NB4 (cell line): ENCODE results near the gene NIPBL.

Experiments
- CTCF ChIP-seq: IDR thresholded peaks from one replicate; pipeline ENCODE4 v1.5.1; 2012; ENCODE audit warnings: low read depth, low read length
- TF ChIP-seq, protein P1 (sequence below): IDR thresholded peaks from 2 replicates; pipeline ENCODE4 v1.6.1; 2011; ENCODE audit warnings: low read depth, low read length

- no peak for TF ChIP-seq CTCF
- TF ChIP-seq, protein P1, sequence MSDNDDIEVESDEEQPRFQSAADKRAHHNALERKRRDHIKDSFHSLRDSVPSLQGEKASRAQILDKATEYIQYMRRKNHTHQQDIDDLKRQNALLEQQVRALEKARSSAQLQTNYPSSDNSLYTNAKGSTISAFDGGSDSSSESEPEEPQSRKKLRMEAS, result no peak
These were observed 169.1 kb downstream of the NIPBL start for GRCh38 chr5:37045703-37046102.
